ENCODE measurements around the gene SPRED1.

Gene SPRED1

DNA sequence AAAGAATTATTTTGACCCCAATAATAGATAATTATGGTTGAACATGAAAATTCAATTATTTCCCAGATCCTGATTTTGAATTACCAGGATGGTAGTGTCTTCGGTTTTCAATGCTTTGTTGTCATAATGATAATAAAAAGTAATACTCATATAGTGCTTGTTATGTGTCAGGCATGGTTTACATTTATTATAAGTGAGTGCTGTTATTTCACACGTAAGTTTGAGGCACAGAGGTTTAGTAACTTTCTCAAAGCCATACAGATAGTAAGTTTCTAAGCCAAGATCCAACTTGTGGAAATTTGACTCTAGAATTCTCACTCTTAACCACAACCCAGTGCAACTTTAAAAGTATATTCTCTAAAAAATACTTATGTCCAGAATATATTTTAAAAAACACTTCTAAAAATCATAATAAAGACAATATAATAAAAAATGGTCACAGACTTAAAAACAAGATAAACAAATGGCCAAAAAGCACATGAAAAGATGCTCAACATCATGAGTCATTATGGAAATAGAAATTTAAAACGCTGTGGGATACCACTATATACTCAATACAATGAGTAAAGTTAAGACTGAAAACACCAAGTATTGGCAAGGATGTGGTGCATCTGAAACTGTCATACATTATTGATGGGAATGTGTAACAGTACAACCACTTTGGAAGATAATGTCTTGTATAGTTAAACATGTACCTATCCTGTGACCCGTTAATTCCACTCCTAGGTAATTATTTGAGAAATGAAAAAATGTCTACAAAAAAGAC is 45.2 kb downstream of the SPRED1 start:
- no peak overlapping the region for H3K4me3 ChIP-seq (ENCODE audit: low read length)
- no peak for TF ChIP-seq CTCF (conservative IDR thresholded peaks at IDR 0.05; ENCODE audit: low read depth, low read length)
- DNase-seq (ENCODE audit: low read depth) = no peak

DNA sequence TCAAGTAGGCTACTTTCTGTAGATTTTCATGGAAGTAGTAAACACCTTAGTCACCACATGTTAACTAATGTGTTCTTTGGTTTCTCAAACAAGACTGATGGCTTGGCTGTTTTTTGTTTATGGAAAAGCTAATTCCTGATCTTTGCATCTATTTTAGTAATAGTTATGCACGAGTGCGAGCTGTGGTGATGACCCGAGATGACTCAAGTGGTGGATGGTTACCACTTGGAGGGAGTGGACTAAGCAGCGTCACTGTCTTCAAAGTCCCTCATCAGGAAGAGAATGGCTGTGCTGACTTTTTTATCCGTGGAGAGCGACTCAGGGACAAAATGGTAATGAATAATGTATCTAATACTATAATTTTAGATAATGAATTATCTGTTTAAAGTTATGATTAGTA is 46.6 kb downstream of the SPRED1 start:
- TF ChIP-seq CTCF (conservative IDR thresholded peaks at IDR 0.05; ENCODE audit: low read depth, low read length) = no peak
- no peak overlapping the region for H3K4me3 ChIP-seq (ENCODE audit: low read length)

DNA sequence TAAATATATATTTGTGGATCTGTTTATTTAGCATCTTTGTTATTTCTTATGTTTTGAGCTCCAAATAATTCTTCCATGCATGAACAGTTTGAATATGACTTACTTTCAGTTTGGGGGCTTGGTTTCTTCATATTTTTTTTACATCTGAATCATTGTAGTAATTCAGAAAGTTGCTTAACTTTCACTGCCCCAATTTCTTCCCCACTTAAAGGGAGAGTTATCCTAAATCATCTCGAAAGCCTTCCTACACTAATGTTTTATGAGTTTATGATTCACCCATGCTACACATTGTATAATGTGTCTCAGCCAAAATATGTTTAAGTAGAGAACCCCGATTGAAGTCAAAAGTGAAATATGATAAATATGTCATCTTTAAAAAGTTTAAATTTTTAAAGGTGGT is 47.8 kb downstream of the SPRED1 start:
- DNase-seq (ENCODE audit: low read depth) = no peak
- H3K4me3 ChIP-seq (ENCODE audit: low read length) = no peak overlapping the region
- TF ChIP-seq CTCF (conservative IDR thresholded peaks at IDR 0.05; ENCODE audit: low read depth, low read length) = no peak

More for the DNA sequence above, 46.6 kb downstream of the SPRED1 start:
- DNase-seq (ENCODE audit: low read depth) = no peak

- DNase-seq (ENCODE audit: low read depth) = no peak
- no peak overlapping the region for H3K4me3 ChIP-seq (ENCODE audit: low read length)
- no peak for TF ChIP-seq CTCF (conservative IDR thresholded peaks at IDR 0.05; ENCODE audit: low read depth, low read length)
Measured at GRCh38 chr15:38304481-38304880, 51.8 kb downstream of the SPRED1 start.

DNA sequence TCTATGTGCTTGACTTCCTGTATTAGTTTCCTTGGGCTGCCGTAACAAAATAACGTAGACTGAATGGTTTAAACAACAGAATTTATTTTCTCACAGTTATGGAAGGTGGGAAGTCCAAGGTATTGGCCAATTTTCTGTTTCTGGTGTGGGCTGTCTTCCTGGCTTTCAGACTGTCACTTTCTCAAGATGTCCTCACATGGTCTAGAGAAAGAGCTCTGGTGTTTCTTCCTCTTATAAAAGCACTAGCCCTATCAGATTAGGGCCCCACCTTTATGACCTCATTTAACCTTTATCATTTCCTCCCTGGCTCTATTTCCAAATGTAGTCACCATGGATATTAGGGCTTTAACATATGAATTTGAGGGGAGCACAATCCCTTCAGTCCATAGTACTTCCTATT is 54.6 kb downstream of the SPRED1 start:
- no peak for DNase-seq (ENCODE audit: low read depth)
- no peak overlapping the region for H3K4me3 ChIP-seq (ENCODE audit: low read length)
- TF ChIP-seq CTCF (conservative IDR thresholded peaks at IDR 0.05; ENCODE audit: low read depth, low read length) = no peak

DNA sequence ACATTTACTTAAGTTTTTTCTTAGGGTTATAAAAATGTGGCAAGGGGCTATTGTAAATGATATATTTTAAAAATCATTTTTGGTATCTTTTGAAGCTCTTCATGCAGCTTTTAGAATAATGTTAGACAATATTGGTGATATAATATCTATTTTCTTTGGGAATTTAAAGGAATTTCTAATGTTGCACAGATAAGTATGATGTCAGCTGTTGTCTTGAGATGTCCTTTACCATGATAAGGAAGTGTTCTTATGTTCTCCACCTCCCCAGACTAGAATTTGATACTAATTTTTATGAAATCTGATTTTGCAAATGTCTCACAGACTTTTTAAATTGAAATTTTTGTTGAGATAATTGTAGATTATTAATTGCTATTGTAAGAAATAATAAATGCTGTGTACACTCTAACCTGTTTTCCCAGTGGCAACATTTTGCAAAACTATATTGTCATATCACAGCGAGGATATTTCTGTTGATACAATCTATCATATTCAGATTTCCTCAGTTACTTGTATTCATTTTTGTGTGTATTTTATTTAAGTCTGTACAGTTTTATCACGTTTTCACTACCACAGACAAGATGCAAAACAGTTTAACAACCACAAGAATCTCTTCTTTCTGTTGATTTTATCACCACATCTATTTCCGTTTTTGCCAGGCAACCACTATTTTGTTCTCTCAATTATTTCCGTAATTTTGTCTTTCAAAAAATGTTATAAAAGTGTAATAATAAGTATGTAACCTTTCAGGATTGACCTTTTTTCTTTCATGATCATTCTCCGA is 55.4 kb downstream of the SPRED1 start:
- no peak for TF ChIP-seq CTCF (conservative IDR thresholded peaks at IDR 0.05; ENCODE audit: low read depth, low read length)
- no peak overlapping the region for H3K4me3 ChIP-seq (ENCODE audit: low read length)
- no peak for DNase-seq (ENCODE audit: low read depth)

DNA sequence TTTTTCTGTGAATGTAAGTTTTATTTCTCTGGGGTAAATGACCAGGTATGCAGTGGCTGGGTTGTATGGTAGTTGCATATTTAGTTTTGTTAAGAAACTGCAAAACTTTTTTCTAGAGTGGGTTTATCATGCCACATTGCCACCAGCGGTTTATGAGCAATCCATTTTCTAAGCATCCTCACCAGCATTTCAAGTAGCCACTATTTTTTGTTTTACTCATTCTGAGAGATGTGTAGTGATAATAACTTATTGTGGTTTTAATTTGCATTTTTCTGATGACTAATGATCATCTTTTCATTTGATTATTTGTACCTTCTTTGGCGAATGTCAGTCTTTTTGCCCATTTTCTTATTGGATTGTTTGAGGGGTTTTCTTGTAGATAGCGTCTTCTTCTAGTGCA is 56.2 kb downstream of the SPRED1 start:
- H3K4me3 ChIP-seq (ENCODE audit: low read length) = no peak overlapping the region
- no peak for TF ChIP-seq CTCF (conservative IDR thresholded peaks at IDR 0.05; ENCODE audit: low read depth, low read length)
- DNase-seq (ENCODE audit: low read depth) = no peak
